ENCODE measurements around the gene FSTL4.

The FSTL4 gene

DNA sequence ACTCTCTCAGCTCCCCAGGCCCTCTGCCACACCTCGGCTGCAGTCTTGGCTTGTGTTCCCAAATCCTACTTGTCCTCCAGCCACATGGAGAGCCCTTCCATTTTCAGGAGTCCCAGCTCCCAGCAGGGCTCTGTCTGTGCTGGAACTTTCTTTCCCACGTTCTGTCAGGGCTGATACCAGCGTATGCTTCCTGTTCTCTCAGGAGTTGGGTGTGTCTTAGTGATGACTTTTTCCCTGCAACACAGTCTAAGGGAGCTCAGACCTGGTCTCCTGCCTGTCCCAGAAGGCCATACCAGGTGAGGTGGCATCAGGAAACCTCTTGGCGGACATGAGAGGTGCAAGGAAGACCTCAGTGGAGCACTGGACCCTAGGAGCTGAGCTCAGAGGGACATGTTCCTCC is 334.0 kb downstream of the FSTL4 start:
- no peak for DNase-seq

DNA sequence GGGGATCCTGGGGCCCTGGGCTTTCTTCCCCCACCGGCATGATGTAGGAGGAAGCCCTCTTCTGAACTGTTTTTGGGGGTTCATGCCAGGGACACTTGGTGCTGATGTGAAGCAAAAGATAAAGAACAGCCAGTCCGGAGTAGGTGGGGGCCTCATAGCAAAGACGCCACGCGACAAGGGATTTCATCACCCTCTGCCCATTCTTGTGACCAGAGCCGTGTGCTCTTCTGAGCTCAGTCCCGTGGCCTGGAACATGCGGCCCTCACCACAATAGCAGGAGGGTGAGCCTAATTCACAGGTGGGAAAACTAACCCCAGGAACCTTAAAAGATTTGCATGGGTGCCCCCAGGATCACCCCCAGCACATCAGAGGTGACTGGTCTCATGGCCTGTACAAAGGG is 334.6 kb downstream of the FSTL4 start:
- DNase-seq = no peak

DNA sequence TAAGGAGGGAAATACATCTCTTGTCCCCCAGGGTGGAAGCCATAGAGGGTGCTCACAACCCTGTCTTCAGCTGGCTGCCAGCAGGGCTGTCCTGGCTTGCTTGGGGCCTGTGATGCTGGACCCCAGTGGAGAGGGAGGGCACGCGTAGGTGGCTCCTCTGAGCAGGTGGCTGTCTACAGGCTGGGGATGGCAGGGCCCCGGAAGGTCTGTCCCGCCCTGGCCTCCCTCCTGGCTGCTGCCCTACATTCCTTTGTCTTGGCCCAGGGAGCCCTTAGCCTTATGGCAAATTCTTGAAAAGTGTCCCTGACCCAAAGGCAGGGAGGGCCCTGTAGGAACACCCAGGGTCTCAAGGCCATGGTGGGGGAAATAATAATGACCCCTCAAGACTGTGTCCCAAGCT is 336.2 kb downstream of the FSTL4 start:
- DNase-seq = no peak

DNA sequence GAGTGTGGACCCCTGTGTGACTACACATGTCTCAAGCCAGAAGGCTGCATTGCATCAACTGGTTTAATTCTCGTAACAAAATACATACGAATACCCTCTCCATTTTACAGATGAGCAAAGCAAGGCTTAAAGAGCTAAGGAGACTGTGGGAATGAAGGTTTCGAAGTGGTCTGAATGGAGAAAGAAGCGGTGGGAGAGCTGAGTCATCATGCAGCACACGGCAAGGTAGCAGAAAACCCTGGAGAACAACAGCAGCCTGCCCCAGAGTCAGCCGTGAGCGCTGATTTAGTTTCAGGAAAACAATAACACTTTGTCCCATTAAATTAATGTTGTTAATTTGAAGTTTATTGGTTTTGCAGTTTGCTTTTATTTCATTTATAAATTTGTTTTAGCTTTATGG is 336.7 kb downstream of the FSTL4 start:
- no peak for DNase-seq

DNA sequence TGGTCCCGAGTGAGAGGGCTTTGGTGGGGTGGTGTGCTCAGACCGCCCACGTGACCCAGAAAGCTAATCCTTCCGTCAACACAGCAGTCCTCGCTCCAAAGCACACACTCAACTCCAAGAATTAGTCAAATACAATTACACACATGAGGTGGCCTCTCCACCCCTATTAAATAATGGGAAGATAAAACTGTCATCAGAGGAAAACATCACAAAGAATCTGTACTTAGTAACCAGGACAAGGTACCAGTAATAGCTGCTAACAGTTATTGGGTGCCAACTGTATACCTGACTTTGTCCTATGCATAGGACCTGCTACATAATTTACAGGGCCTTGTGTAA is 337.8 kb downstream of the FSTL4 start:
- DNase-seq = peak; percentile 28 to 43

DNA sequence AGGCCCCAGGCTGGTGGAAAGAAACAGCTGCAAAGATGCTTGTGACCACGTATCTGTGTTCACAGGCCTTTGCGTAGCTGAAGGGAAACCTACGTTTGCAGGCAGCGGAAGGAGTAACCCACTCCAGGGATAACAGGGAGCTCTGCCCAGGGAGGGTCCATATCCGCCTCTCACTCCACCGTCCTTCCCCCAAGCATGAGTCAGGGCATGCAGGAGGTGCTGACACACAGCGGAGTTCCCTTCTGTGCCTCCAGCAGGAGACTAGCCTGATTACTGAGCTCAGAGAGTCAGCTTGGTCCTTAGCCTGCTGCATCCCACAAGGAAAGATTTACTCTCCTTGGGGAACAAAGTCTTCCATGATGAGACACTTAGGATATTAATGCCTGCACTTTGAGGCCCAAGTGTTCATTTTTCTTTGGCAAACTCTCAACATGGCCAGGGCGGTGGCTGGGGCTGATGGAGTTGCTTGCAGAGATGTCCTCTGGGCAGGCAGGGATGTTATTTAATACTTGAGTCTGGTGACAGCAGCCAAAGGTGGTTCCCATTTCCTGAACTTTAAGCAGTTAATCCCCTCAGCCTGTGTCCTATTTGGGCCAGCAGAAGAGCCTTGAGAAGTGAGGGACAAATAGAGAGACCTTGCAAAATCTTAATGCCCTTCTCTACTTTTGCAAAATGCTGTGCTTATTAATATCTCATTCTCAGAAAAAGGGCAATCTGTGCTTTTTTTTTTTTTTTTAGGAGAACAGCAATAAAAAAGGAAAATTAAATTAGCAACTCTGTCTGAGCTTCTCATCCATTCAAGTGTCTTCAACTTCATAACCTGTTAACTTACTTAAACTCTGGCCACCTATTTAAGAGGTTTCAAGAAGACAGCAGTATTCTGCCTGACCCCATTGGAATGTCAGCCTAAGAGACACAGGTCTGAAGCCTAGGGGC is 338.4 kb downstream of the FSTL4 start:
- DNase-seq = no peak

DNA sequence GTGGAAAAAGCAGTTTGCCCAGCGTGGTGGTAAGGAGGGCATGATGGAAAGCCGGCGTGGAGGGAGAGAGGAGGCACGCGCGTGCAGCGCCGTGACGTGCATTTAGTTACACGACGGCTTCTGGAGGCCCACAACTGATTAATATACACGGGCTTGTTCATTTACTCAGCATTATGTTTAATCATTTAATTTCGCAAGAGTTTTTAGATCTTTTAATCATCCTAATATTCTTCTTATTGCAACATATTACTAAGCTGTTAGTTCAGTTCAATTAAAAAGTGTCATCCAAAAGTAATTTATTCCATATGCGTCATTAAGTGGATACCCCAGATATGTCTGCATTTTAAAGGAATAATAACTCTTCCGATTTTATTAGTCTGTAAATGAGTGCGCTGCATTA is 340.0 kb downstream of the FSTL4 start:
- no peak for DNase-seq

DNA sequence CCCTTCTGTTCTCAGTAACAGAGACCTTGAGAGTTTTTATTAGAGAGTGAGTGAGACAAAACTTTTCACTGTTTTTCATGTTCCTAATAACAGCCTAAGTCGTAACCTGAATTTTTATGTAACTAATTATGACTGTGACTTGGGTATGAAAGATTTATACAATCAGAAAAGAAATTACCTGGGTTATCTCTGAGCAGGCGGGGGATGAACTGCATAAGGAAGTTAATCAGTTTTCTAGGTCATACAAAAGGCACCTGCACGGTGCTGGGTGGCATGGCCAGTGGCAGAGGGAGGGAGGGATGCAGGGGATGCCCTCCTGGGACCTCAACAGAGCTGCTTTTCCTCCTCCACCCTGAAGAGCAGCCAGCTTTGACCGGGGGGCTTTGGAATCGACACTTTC is 340.7 kb downstream of the FSTL4 start:
- DNase-seq = no peak

DNA sequence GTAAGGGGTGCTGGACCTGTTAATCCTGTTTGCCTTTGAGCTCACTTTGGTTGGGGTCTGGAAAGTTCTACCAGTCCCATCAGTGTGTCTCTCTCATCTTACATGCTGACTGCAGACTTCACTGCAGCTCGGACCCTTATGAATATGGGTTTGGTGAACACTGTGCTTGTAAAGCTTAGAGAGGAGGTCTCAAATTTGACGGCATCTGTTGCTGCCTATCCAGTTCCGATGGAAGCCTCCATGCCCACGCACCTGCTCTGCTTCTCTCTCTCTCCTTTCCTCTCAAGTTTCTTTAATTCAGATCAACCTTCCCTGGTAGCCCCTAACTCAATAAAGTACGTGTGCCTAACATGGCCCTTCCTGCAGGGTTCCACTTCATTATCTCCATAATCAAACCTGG is 342.6 kb downstream of the FSTL4 start:
- DNase-seq = no peak

DNA sequence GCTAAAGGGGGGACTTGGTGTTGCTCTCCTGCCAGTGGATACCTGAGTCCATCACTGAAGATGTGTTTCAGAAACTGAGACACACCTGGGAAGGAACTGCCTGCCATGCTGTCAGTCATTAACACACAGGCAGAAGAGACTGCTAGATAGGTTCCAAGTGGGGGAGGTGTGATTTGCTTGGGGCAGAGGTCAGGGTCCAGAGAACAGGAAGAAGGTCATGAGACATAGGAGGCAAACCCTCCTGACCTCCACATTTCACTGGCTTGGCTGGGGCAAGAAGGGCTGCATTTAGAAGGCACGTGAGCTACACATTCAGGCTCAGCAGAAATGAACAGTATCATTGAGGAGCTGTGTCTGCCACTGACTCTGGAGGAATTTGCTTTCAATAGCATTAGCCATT is 344.7 kb downstream of the FSTL4 start:
- DNase-seq = no peak

DNA sequence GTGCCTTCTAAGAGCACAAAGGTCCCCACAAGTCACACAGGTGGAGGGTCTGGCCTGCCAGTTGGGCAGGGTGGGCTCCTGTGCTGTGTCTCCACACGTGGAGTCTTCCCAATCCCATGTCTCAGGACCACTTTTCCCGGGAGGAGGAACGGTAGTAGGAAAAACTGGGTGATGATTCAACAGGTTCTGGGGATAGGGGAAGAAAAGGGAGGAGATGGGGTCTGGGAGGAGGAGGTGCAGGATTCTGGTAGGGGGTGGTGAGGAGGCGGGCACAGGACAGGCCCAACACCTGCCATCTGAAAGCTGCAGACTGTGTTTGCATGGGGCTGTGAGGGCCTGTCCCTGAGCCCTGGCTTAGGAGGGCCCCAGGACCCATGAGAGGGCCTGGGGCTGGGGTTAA is 345.4 kb downstream of the FSTL4 start:
- no peak for DNase-seq

DNA sequence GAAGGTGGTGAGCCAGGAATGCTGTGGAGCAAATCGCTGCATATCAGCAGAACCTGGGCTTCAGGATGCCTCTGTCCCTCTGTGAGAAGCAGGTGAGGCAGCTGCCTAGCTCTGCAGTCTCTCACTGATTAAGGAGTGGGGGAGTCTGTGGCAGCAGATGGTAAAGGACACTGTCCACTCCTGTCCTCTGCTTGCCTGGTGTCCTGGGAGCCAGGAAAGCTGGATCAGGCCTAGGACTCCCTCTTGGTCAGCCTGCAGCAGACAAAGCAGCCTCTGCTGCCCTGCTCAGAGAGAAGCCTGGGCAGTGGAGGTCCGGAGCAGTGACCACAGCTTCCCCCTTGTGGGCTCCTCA is 345.8 kb downstream of the FSTL4 start:
- DNase-seq = no peak

DNA sequence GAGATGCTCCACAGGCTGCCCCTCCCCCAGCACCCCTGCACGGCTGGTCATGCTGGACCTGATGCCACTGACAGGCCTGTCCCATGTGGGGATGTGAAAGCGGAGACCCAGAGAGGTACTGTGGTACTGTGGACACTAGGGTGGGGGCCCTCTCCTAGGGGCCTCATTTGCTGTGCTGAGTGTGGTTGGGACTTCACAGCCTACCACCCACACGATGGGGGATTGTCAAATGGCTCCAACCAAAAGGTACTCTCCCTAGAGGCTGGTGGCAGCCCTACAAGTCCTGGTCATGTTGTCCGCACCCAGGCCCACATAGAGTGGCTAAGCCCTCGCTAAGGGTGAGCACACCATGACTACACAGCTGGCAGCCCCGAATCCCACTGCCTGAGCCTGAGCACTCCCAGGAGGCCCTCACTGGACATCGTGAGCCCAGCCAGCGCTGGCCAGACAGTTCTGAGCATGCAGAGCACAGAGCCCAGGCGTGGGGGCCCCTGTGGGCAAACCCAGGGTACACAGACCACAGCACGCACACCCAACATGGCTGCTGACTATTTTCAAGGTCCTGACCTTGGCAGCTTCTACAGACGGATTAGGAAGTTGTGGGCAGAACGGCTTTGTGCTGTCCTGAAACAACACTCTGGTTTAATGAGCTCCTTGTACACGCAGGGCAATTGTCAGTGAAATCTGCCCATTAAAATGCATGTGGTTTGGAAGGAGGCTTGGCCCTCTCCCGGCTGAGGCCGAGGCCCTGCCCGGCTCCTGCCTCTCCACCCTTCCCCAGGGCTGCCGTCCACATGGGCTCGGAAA is 346.4 kb downstream of the FSTL4 start:
- DNase-seq = no peak

DNA sequence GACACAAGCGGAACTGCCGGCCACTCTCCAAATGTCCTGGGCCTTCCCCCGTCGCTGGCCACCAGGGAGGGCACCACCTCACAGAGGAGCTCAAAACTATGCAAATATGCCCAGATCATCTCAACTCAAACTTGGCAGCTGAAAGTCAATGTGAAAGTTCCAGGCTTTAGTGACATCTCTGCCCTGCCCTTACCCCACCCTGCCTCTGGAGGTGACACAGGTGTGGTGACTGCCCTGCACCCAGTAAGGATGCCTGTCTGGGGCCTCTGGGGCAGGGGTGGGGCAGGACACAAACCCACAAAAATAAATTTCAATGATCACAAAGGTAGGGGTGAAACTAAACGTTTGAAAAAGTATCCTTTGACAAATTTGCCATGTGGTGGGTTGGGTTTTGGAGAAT is 347.1 kb downstream of the FSTL4 start:
- no peak for DNase-seq

DNA sequence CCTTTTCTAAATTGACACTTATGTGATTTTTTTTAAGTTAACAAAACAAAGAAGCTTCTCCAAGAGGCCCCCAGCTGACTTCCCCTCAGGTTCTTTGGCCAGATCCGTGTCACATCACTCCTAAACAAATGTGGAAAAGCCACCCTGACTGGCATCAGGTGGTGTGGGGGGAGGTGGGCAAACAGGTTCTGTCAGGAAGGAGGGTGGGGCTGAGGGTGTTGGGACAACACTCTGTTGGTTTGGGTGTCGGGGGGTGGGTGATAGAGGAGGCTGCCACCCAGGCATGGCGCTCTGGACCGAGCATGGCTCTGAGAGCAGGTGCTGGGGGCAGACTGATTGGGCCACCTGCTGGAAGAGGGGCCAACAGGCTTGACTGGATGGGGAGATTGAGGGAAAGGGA is 349.7 kb downstream of the FSTL4 start:
- peak in 1 of 2 experiments; percentile 14 for DNase-seq

DNA sequence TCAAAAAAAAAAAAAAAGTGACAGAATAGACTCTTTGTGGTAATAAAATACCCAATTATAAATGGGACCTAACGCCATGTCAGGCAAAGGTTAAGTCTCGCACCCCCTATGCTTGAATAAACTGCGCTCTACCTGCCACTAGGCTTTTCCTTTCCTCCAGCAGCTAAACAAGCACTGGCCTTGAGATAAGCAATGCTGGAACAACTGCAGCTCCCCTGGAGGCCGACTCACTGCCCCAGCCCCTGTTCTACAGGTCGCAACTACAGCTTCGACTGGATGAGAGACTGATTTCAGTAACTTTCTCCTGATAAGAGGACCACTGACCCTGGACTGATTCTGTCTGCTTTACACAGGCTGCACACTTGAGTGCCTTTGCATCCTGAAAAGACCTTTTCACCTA is 350.3 kb downstream of the FSTL4 start:
- no peak for DNase-seq

DNA sequence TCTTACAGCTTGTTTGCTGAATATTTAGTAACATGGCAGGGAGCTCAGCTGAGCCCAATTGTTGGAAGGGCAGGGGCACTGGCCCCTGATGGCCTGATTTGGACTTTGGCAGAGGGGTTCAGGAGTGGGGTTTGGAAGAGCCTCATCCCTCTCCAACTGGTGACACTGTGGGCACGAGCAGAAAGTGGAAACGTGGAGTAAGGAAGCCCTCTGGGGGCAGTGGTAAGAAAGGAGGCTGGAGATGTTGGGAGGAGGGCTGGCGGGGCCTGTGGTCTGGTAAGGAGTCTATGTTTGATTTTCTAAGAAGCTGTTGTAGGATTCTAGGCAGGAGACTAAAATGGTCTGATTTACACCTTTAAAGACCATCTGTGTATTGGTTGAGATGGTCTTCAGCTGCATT is 351.6 kb downstream of the FSTL4 start:
- DNase-seq = no peak

DNA sequence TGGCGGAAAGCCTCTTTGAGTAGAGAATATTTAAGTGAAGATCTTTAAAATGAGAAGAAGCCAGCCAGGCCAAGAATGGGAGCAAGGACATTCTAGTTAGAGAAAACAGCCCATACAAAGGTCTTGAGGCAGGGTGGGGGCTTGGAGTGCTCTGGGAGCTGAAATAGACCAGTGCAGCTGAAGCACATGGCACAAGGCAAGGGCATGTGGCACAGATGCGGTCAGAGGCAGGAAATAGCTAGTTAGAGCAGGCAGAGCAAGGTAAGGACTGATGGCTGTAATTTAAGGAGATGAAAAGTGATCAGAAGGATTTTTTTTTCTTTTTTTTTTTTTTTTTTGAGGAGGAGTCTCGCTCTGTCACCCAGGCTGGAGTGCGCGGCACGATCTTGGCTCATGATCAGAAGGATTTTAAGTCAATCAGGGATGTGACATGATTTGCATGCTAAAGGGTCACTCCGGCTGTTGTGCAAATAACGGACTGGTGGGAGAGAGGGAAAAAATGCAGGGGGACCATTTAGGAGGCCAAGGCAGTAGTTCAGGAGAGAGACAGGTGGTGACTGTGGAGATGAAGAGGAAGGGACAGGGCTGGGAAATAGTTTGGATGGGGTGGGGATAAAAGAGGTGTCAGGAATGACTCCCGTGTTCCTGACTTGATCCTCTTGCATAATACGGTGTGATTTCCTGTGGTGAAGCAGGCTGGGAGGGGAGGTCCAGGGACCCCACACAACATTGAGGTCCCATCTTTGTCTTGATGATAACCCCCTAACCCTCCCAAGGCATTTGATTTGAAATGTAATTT is 352.9 kb downstream of the FSTL4 start:
- no peak for DNase-seq

DNA sequence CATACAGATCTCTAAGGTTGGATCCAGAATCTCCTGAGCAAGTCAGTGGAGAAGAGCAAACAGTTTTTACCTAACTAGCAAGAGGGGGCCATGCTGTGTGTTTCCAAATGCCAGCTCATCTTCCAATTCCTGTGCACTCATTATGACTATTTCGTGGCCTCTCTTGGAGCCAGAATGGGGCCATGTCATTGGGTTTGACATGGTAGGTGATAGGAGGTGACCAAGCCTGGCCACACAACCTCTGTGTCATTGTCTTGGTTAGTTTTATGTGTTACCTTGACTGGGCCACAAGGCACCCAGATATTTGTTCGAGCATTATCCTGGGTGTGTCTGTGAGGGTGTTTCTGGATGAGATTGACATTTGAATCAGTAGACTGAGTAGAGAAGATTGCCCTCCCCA is 354.4 kb downstream of the FSTL4 start:
- DNase-seq = no peak

DNA sequence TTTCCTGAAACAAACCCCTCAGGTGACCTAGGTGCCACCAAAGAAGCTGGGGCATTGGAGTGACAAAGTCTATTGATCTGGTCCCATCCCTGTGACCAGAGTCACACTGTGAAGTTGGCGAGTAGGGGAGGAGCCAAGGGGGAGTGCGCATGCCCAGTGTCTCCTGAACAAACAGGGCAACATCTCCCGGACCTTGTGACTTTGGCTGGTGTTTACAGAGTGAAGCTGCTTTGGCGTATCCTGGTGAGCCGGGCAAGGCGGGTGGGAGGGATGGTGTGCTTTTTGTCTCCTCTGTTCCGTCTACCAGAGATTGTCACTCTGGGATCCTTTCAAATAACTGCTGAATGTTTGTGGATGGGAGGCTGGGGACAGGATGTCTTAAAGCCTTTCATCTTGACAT is 356.1 kb downstream of the FSTL4 start:
- DNase-seq = no peak

DNA sequence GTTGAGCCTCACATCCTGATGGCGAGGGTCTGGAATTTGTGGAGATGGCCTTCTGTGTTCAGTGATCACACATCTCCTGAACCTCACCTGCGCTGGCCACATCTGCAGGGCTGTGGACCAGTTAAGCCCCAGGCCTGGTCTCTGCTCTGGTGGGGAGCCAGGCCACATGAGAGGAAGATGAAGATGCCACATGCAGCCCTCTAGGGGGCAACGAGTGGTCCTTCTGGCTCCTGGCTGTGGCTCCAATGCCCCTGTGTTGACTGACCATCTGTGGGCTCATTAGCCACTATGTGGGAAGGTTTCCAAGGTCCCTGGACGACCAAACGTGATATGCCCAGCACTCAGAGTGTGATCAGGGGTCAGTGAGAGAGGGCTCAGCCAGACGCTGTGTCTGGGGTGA is 357.5 kb downstream of the FSTL4 start:
- DNase-seq = no peak

DNA sequence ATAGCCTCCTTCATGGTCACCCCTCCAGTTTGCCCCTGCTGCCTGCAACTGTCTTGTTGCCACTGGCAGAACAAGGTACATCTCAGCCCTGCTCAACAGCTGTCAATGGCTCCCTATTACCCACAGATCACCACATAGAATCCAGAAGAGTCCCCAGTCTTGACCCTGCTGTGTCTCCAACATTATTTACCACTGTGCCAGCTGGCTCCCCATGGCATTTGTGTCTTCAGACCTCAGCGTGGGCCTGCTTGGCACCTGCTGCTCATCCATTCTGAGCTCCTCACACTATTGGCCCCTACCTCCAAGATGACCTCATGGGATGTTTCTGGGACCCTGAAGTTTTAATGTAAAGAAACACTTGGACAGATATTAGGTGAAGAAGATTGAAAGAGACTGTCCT is 358.7 kb downstream of the FSTL4 start:
- DNase-seq = no peak

DNA sequence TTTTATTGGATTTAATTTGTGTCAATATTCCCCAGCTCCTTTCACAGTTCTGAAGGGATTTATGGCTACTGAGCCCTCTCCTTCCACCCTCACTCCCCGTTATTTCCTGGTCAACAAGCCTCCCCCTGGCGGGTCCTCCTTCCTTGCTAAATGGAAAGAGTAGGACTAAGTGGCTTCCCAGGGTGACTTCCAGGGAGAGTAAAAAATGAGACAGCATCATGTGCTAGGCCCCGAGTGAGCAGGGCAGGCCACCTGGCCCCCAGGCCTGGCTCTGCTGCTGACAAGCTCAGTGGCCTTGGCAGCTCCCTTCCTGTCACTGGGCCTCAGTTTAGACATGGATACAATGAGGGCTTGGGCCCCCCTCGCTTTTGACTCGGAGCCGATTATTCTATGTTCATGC is 359.3 kb downstream of the FSTL4 start:
- no peak for DNase-seq

DNA sequence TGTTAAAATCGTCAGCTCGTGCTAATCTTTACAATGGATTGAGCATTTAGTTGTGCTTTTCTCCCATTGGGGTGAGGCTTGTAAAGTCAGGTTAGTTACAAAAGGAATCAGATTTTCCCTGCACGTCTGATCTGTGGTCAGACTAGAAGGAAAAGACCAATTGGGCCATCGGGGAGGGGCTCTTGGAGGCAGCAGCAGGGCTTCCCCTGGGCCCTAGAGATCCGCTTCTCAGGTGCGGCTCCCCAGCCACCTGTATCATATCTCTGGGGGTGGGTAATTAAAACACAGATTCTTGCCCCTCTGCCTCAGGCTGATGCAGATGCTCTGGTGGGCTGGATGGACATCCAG is 360.2 kb downstream of the FSTL4 start:
- no peak for DNase-seq
